GM21367 (cell line): ENCODE measurements around the gene KCNK4.
A peak's percentile ranks its signal among the peaks of the same experiment; 100 is the strongest.
"Not testable (repeated sequence)": the region's sequence is repeated elsewhere in the genome, so short reads cannot be mapped to it uniquely, and the experiment has no call there.

Experiments used
- ATAC-seq: cut with Tn5 transposase; IDR thresholded peaks from one replicate; pipeline ENCODE4 v1.9.1; 2021; ENCODE audit not compliant: unreplicated experiment

Gene KCNK4

DNA sequence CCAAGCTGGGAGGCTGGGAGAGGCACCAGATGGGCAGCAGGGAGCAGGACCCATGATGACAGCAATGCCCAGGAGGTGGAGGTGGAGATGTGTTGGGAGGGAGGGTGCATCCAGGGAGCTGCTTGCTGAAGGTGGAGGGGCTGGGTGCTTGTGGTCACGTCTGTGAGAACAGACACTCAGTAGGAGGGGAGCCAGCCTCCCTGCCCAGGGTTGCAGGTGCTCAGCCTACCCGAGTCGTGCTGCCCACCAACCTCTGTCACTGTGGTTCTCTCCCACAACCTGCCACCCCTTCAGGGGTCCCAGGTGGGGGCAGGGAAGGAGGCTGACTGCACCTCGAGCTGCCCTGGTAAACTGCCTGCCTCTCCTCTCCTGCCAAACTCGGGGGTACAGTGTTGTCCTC is 32.3 kb downstream of the KCNK4 start:
- ATAC-seq = no peak

DNA sequence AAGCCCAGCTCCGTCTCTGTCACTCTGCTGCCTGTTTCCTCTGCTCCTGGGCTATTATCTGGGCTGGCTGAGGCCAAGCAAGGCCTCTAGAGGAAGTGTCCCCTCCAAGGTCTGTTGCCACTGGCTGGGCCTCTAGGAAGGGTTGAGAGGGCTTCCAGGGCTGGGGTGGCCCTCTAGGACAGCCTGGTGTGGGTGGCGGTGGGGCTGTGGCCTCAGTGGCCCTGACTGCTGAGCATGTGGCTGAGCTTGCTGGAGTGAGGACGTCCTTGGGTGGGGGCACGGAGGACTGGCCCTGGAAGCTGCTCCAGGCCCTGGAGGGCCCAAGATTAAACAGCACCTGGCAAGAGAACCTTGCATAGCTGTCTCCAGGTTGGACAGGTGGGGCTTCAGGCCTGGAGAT is 32.9 kb downstream of the KCNK4 start:
- ATAC-seq = not testable (repeated sequence)

DNA sequence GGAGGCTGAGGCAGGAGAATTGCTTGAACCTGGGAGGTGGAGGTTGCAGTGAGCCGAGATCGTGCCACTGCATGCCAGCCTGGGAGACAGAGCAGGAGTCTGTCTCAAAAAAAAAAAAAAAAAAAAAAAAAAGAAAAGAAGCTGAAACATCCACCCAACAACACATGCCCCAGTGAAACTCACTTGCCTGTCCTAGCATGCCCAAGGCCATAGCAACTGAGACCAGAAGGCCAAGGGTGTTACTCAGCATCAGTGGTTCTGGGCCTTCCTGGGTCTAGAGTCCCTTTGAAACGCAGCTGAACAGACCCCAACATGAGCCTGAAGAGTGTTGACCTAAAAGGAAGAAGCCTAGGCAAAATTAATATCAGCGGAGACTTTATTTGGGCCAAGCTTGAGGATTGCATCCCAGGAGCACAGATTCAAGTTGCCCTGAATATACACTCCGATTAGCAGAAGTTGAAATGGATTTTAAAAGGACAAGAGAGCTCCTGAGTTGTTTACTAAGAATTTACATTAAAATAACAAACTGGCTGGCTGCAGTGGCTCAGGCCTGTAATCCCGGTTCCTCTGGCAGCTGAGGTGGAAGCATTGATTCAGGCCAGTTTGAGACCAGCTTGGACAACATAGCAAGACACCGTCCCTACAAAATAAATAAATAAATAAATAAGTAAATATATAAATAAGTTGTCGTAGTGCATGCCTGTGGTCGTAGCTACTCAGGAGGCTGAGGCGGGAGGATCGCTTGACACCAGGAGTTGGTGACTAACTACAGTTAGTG is 33.8 kb downstream of the KCNK4 start:
- ATAC-seq = no peak

DNA sequence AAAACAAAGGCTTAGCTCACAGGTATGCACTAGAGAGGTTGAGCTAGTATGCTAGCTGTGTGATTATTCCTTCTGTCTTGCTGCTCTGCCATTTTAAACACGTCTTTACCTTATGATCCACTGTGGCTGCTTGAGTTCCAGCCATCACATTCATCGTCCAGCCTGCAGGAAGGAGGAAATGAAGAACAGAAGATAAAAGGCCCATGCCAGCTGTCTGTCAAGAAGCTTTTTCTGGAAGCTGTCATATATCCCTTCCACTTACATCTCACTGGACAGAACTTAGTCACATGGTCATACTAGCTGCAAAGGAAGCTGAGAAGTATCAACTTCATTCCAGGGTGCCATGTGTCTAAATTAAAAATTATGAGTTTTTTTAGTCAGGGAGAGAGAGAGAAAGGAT is 36.3 kb downstream of the KCNK4 start:
- ATAC-seq = no peak

DNA sequence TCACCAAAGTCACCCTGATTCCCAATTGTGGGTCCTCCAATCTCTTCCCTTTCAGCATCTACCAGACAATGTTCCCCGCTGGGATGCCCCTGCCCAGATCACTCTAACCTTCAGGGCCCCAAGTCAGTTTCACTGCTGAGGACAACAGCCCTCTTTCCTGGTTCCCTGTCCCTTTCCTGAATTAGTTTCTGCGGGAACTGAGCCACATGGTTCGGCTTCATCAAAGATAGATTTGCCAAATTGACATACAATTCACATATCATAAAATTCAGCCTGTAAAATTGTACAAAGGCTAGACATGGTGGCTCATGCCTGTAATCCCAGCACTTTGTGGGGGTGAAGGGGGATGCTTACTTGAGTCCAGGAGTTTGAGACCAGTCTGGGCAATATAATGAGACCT is 36.9 kb downstream of the KCNK4 start:
- no peak for ATAC-seq

DNA sequence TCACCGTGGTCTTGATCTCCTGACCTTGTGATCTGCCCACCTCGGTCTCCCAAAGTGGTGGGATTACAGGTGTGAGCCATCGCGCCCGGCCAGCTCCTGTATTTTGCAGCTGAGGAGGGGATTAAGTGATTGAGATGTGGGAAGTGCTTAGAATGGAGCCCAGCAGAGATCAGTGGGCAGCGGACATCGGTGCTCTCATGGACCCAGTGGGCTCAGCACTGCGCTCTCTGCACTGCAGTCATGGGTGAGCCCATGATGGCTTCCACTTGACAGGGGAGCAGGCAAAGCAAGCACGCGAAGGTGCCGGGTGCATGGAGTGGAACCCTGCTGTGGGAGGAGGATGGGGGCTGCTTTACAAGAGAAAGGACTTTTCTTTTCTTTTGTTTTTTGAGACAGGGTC is 39.8 kb downstream of the KCNK4 start:
- no peak for ATAC-seq

DNA sequence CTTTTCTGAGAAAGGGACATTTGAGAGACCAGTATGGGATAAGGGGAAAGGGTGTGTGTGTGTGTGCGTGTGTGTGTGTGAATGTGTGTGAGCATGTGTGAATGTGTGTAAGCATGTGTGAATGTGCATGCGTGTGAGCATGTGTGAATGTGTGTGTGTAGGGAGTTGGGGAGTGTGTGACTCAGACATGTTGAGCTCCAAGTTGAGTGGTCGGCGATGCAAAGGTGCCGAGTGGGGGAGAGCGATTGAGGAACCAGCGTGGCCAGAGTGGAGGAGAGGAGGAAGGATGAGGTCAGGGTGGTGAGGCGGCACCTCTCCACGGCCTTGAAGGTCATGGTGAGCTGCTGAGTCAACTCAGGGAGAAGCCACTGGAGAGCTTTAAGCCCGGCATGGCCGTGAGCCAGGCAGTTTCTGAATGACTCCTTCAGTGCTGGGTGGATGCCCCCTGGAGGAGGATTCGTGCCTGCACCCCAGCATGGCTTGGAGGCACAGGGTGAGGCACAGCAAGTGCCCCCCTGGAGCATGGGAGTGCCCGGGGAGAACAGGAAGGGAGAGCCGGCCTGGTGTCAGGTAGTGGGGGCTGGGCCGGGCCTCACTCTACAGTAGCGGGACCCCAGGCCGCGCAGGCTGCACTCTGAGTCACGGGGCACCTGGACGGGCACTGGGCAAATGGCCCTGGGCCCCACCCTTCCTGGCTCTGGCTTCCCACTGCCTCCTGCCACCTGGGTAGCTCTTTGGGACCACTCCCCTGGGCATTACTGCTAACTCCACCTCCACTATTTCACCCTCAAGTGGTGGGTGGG is 40.7 kb downstream of the KCNK4 start:
- no peak for ATAC-seq

DNA sequence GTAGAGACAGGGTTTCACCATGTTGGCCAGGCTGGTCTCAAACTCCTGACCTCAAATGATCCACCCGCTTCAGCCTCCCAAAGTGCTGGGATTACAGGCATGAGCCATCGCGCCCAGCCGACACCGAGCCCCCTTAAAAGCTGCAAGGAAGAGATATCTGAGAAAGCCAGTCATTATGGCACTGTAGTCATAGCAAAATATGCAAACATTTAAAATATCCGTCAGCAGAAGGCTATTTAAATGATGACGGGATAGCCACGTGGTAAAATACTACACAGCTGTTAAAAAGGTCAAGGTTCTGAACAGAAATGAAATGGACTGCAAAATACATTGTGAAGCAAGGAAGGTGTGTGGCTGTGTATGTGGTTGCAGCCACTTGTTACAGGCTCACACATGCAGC is 42.5 kb downstream of the KCNK4 start:
- no peak for ATAC-seq

DNA sequence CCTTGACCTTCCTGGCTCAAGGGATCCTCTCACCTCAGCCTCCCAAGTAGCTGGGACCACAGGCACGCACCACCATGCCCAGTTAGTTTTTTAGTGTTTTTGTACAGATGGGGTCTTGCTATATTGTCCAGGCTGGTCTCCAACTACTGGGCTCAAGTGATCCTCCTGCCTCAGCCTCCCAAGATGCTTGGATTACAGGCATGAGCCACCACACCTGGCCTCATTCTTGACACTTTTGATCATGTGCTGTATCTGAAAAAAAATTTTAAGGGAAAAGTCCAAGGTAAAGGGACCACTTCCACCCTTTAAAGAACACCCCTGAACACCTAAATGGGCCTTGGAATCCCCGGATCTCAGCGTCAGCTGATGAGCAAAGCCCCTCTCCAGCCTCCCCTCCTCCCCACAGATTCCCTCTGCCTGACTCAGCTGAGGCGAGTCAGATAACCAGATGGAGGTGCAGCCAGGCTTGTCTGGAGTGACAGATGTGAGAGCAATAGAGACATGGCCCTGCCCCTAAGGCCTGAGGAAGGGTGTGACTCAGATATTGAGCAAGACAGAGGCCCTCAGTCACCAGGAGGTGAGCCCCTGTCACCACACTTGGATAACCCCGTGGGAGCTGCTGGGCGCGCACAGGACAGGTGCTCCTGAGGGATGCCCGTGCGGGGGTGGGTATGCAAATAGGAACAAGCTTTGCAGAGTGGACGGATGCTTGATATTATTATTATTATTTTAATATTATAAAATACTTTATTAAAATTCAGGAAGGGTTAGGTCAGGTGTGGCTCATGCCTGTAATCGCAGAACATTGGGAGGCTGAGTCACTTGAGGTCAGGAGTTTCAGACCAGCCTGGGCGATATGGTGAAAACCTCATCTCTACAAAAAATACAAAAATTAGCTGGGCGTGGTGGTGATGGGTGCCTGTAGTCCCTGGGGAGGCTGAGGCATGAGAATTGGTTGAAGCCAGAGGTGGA is 43.9 kb downstream of the KCNK4 start:
- peak; percentile 60 for ATAC-seq

DNA sequence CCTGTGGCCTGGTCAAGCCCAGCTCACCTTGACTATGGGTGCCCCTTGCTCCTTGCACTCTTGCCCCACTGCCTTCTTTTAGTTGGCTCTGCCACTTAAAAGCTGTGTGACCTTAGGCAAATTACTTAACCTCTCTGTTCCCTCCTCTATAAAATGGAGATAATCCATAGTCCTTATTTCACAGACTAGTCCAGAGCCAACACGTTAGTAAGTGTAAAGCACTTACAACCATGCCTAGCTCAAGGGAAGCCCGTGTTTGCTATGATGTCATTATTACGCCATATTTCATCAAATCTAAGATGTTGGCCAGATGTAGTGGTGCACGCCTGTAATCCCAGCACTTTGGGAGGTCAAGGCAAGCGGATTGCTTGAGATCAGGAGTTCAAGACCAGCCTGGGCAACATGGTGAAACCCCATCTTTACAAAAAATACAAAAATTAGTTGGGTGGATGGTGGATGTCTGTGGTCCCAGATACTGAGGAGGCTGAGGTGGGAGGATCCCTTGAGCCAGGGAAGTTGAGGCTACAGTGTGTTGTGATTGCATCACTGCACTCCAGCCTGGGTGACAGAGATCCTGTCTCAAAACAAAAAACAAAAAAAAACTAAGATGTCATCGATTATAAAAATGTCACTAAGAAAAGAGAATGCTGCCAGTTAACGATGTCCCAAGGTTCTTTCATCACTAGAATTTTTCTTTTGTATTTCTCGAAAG is 46.6 kb downstream of the KCNK4 start:
- no peak for ATAC-seq

DNA sequence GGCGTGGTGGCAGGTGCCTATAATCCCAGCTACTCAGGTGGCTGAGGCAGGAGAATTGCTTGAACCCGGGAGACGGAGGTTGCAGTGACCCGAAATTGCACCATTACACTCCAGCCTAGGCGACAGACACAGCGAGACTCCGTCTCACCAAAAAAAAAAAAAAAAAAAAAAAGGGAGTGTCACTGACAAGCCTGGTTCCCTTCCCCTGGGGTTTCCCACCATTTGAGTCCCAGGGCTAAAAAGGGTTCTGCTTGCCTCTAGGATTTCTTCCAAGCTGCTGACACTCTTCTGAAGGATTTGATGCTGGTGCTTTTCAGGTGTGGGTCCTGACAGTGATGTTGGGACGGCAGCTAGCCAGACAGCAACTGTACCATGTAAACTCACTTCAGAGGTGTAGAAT is 47.6 kb downstream of the KCNK4 start:
- ATAC-seq = no peak

DNA sequence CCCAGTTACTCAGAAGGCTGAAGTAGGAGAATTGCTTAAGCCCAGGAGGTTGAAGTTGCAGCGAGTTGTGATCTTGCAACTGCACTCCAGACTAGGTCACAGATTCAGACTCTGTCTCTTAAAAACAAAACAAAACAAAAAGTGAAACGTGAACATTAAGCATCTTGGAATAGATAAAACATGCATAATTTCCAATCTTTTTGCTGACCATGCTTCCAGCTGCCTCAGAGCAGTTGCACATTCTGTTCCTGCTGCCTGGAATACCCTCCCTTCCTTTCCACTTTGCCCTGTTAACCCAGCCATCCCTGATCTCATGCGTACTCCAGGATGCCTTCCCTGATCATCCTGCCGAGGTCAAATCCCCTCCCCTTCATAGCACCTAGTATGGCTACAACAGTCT is 48.2 kb downstream of the KCNK4 start:
- no peak for ATAC-seq

DNA sequence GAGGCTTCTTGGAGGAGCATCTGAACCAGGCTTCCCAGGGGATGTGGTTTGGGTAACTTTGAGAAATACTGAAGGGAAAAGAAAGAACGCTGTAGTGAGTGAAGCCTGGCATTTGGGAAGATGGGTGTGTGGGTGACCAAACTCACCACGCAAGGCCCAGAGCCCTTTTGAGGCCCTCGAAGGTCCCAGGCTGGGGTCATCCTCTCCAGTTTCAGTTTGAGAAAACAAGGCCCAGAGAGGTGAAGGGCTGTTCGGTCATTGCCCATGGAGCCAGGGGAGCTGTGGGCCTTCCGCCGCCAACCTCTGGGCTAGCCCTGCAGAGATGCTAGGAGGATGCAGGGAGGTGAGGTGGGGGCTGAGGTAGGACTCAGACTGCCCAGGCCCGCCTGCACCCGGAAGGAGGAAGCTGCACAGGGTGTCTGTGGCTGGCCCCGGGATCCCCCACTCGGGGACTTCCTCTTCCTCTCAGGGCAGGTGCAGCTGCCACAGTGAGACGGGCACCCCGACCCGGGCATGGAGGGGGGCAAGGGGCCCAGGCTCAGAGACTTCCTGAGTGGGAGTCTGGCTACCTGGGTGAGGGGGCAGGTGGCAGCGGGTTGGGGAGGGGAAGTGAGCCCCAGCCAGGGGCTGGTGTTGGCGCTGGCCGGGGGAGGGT is 48.8 kb downstream of the KCNK4 start, which contains the start of gene CCDC88B:
CCDC88B (plus strand) TSS at position 451 of the 655 bp plus-strand sequence; CDS start at position 514, 63 bp downstream.
- ATAC-seq = peak; percentile 42

DNA sequence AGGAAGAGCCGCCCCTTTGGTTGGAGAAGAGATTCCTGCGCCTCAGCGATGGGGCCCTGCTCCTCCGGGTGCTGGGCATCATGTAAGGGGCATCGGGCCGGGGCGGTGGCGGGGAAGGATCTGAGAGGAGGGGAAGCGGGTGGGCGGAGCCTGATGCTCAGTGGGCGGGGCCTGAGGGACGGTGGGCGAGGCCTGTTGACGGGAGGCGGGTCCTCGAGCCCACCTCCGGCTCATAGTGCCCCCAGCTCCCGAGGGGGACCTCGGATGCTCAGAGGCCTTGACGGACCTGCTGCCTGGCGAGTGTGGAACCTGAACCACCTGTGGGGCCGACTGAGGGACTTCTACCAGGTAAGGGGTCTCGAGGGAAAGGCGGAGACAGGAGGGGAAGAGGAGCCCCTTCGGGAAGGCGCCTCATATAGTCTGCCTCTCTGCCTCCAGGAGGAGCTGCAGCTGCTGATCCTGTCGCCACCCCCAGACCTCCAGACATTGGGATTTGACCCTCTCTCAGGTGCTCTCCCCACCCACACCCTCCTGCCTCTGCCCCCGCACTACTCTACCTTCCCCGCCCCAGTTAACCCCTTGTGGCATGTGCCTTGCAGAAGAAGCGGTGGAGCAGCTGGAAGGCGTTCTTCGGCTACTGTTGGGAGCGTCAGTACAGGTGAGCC is 49.7 kb downstream of the KCNK4 start:
- ATAC-seq = no peak

DNA sequence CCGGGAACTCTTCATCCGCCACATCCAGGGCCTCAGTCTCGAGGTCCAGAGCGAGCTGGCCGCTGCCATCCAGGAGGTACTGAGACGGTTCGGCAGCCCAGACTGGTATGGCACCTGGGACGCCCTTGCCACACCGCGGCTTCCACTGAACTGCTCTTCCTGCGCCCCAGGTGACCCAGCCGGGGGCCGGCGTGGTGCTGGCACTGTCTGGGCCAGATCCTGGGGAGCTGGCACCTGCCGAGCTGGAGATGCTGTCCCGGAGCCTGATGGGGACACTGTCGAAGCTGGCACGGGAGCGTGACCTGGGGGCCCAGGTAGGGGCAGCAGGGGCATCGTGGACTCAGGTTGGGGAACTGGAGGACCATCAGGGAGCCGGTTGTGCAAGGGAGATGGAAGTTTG is 50.3 kb downstream of the KCNK4 start:
- ATAC-seq = no peak

DNA sequence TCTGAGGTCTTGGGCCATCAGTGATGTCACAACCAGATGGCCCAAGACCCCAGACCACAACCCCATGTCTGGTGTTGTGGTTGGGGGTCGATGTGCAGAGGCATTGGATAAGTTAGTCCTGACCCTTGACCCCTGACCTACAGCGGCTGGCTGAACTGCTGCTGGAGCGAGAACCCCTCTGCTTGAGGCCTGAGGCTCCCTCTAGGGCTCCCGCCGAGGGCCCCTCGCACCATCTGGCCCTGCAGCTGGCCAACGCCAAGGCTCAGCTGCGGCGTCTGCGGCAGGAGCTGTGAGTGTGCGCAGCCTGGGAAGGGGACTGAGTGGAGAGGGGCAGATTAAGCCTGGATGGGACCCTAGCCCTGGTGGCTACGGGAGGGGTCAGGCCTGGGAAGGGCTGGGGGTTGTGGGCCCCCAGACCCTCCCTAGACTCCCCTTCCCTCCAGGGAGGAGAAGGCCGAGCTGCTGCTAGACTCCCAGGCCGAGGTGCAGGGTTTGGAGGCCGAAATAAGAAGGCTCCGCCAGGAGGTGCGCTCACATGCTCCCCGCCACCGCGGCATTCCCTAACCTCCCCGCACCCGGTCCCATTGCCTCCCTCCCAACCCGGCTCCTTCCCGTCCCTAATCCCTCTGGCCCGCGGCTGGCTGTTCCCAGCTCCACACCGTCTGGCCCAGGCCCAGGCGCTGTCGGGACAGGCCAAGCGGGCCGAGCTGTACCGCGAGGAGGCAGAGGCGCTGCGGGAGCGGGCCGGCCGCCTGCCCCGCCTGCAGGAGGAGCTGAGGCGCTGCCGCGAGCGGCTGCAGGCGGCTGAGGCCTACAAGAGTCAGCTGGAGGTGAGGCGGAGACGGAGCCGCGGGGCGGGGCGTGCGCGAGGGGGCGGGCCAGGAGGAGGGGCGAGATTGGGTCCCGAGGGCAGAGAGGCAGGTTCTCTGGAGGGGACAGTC is 51.0 kb downstream of the KCNK4 start:
- peak; percentile 37 for ATAC-seq

DNA sequence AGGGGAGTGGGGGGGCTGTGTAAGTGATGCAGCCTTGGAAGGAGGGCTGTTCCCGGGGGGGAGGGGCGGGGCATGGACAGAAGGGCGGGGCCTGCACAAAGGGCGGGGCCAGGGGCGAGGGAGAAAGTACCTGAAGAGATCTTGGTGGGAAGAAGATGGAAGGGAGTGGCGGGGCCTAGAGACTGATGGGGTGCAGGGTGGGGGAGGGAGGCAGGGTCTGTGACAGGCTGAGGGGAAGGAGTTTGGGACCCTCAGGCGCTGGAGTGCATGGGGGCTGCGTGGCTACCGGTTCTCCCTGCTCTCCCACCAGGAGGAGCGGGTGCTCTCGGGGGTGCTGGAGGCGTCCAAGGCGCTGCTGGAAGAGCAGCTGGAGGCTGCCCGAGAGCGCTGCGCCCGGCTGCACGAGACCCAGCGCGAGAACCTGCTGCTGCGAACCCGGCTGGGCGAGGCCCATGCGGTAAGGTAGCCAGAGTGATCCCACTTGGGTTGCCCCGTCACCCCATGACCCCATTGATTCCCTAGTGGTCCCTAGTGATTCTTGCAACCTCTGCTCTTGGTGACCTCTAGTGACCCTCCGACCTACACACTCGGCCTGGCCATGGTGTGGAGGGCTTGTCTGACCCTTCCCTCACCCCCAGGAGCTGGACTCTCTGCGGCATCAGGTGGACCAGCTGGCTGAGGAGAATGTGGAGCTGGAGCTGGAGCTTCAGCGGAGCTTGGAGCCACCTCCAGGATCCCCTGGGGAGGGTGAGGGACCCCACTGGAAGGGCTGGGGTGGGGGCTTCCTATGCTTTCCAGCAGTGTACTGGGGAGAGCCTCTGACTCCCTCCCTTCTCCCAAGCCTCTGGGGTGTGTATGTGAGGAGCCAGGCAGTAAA is 52.0 kb downstream of the KCNK4 start:
- ATAC-seq = no peak
